ENCODE results near the gene KBTBD6. TPM values are rescaled to one million over a fixed set of nuclear protein-coding genes. Genes with fewer than 3 reads are reported as not detected.

The KBTBD6 gene
- total RNA-seq, 4 donors from 2014 or later: 3.2 to 6.3 (median 4.9) TPM

- 83 to 92% methylated on average over 3 of the region's 3 CpGs for WGBS, 2 donors
- H3K4me3 ChIP-seq (ENCODE audit: low read depth, poor library complexity, severe bottlenecking): no peak overlapping the region
- intact Hi-C loops (cut with DNase I; ENCODE audit: low total_unique reads): no loop called here
- DNase-seq (ENCODE audit: low spot score in 2 of 2): no peak
- TF ChIP-seq POLR2A (IDR thresholded peaks at IDR 0.05) (no peak), CTCF (IDR thresholded peaks at IDR 0.05) (no peak)
Observed at GRCh38 chr13:41162151-41162550, 29.5 kb upstream of the KBTBD6 start.

GRCh38 chr13:41159174-41159573 is 26.6 kb upstream of the KBTBD6 start:
- DNase-seq (ENCODE audit: low spot score in 2 of 2): no peak
- intact Hi-C loops (cut with DNase I; ENCODE audit: low total_unique reads): no loop called here
- TF ChIP-seq CTCF (IDR thresholded peaks at IDR 0.05) (no peak), POLR2A (IDR thresholded peaks at IDR 0.05) (no peak)
- no peak overlapping the region for H3K4me3 ChIP-seq (ENCODE audit: low read depth, poor library complexity, severe bottlenecking)

GRCh38 chr13:41157048-41157717 is 24.6 kb upstream of the KBTBD6 start:
- WGBS, 2 donors: 84 to 87% methylated on average over 4 of the region's 4 CpGs
- no peak for TF ChIP-seq CTCF (IDR thresholded peaks at IDR 0.05)
- no peak for TF ChIP-seq POLR2A (IDR thresholded peaks at IDR 0.05)
- no peak for DNase-seq (ENCODE audit: low spot score in 2 of 2)
- H3K4me3 ChIP-seq (ENCODE audit: low read depth, poor library complexity, severe bottlenecking): no peak overlapping the region
- intact Hi-C loops (cut with DNase I; ENCODE audit: low total_unique reads): no loop called here

- intact Hi-C loops (cut with DNase I; ENCODE audit: low total_unique reads): no loop called here
- H3K4me3 ChIP-seq (ENCODE audit: low read depth, poor library complexity, severe bottlenecking): no peak overlapping the region
- TF ChIP-seq POLR2A (IDR thresholded peaks at IDR 0.05) (no peak), CTCF (IDR thresholded peaks at IDR 0.05) (no peak)
- WGBS, 2 donors: 49 to 59% methylated on average over 2 of the region's 2 CpGs
- no peak for DNase-seq (ENCODE audit: low spot score in 2 of 2)
Observed at GRCh38 chr13:41156620-41157019, 24.0 kb upstream of the KBTBD6 start.

GRCh38 chr13:41154042-41154441 is 21.4 kb upstream of the KBTBD6 start:
- no peak overlapping the region for H3K4me3 ChIP-seq (ENCODE audit: low read depth, poor library complexity, severe bottlenecking)
- intact Hi-C loops (cut with DNase I; ENCODE audit: low total_unique reads): no loop called here
- DNase-seq (ENCODE audit: low spot score in 2 of 2): no peak
- TF ChIP-seq POLR2A (IDR thresholded peaks at IDR 0.05) (no peak), CTCF (IDR thresholded peaks at IDR 0.05) (no peak)

- WGBS, 2 donors: 94 to 98% methylated on average over 3 of the region's 3 CpGs
- intact Hi-C loops (cut with DNase I; ENCODE audit: low total_unique reads): no loop called here
- DNase-seq (ENCODE audit: low spot score in 2 of 2): no peak
- H3K4me3 ChIP-seq (ENCODE audit: low read depth, poor library complexity, severe bottlenecking): no peak overlapping the region
- TF ChIP-seq CTCF (IDR thresholded peaks at IDR 0.05): no peak
- no peak for TF ChIP-seq POLR2A (IDR thresholded peaks at IDR 0.05)
Observed at GRCh38 chr13:41152005-41152404, 19.4 kb upstream of the KBTBD6 start.
